Naive B cell (primary cell): ENCODE measurements around the gene GJA10. TPM values are rescaled to one million over a fixed set of nuclear protein-coding genes. Genes with fewer than 3 reads are reported as not detected.
"Not testable (repeated sequence)": the region's sequence is repeated elsewhere in the genome, so short reads cannot be mapped to it uniquely, and the experiment has no call there.

Experiments used
- ATAC-seq, 2 donors: fragments of 150-1000 bp; cut with Tn5 transposase; 2 replicates each; pipeline ENCODE4 v1.10.0; 2021; ENCODE audit warnings: low read depth in 2 of 2, mild to moderate bottlenecking in 2 of 2, moderate library complexity in 2 of 2
- DNase-seq: peaks from one replicate; pipeline ENCODE4 v3.0.0; 2022
- H3K27ac Mint-ChIP-seq, 6 donors: one replicate each; pipeline ENCODE4 v1.8.0; 2020 to 2022; ENCODE audit warnings: mild to moderate bottlenecking in 6 of 6, mixed read lengths in 6 of 6, moderate library complexity in 5 of 6, inconsistent platforms in 2 of 6
- H3K27me3 Mint-ChIP-seq, 3 donors: one replicate each; pipeline ENCODE4 v1.8.0; 2021 to 2022; ENCODE audit warnings: mixed read lengths in 3 of 3, mild to moderate bottlenecking in 1 of 3
- H3K36me3 Mint-ChIP-seq, 2 donors: one replicate each; pipeline ENCODE4 v1.8.0; 2020 to 2022; ENCODE audit warnings: mixed read lengths in 2 of 2, inconsistent platforms in 1 of 2, mild to moderate bottlenecking in 1 of 2
- H3K4me1 Mint-ChIP-seq, 3 donors: one replicate each; pipeline ENCODE4 v1.8.0; 2020 to 2022; ENCODE audit warnings: mixed read lengths in 3 of 3, inconsistent platforms in 1 of 3, mild to moderate bottlenecking in 1 of 3, moderate library complexity in 1 of 3
- H3K4me3 Mint-ChIP-seq, 8 donors: one replicate each; pipeline ENCODE4 v1.8.0; 2020 to 2022; ENCODE audit warnings: mild to moderate bottlenecking in 8 of 8, mixed read lengths in 8 of 8, moderate library complexity in 8 of 8, inconsistent platforms in 2 of 8
- H3K9me3 Mint-ChIP-seq, 7 donors: one replicate each; pipeline ENCODE4 v1.8.0; 2020 to 2022; ENCODE audit warnings: mixed read lengths in 7 of 7, mild to moderate bottlenecking in 5 of 7, inconsistent platforms in 2 of 7, moderate library complexity in 1 of 7
- polyA plus RNA-seq, 6 donors: library from polyadenylated mRNA; unstranded; fragments of 300-500 nt; fragmentation: Illumina TruSeq; gene quantifications; one replicate each; pipeline ENCODE4 v1.2.3, GENCODE V29; 2021; ENCODE audit warnings: low read depth in 6 of 6

Gene GJA10
- polyA plus RNA-seq = not detected

DNA sequence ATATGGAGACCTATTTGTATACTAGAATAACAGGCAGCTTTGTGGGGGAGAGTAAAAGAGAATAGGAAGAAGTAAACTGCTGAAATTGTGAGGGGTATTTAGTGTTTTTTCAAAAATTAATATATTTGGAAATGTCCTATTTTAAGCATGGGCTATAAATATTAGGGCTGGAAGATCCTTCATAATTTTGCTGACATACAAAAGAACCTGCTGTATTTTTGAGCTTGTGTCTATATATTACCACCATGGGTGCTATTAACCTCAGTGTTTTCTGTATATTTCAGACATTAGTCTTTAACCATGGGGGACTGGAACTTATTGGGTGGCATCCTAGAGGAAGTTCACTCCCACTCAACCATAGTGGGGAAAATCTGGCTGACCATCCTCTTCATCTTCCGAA is at the start of gene GJA10:
Gene GJA10, plus strand, starts transcription at position 301 of the 400 bp plus-strand sequence. Its CDS starts 0 bp downstream, at position 301.
- H3K9me3 Mint-ChIP-seq = no peaks in the 10 kb centered on the region
- H3K4me1 Mint-ChIP-seq = peaks cover 6 to 12% (median 11%) of the 10 kb centered on the region in 3 donors
- H3K4me3 Mint-ChIP-seq = no peak within 1 kb of the TSS
- H3K36me3 Mint-ChIP-seq = no peaks in the 10 kb centered on the region
- no peak within 1 kb of the TSS for H3K27ac Mint-ChIP-seq
- H3K27me3 Mint-ChIP-seq = peaks cover 48 to 63% (median 52%) of the 10 kb centered on the region in 3 donors
- DNase-seq = no peak
- no peak for ATAC-seq

DNA sequence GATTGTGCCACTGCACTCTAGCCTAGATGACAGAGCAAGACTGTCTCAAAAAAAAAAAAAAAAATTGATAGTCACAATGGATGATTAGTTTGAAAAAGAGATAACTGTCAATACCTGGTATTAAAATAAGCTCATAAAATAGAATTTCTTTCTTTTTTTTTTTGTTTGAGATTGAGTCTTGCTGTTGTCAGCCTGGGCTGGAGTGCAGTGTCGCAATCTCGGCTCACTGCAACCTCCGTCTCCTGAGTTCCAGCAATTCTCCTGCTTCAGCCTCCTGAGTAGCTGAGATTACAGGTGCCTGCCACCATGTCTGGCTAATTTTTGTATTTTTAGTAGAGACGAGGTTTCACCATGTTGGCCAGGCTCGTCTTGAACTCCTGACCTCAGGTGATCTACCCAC is 46.8 kb upstream of the GJA10 start:
- DNase-seq, H3K27me3 Mint-ChIP-seq, ATAC-seq, H3K36me3 Mint-ChIP-seq, H3K9me3 Mint-ChIP-seq, H3K27ac Mint-ChIP-seq, H3K4me3 Mint-ChIP-seq: not testable (repeated sequence)
- peaks cover 13 to 18% (median 13%) of the 10 kb centered on the region in 3 donors for H3K4me1 Mint-ChIP-seq

GRCh38 chr6:89853068-89853467 is 41.2 kb upstream of the GJA10 start:
- Mint-ChIP-seq H3K4me3 (no peak overlapping the region), H3K4me1 (peaks cover 3 to 6% (median 3%) of the 10 kb centered on the region in 3 donors), H3K9me3 (no peaks in the 10 kb centered on the region), H3K27ac (no peak overlapping the region), H3K36me3 (peaks cover 0 to 13% of the 10 kb centered on the region in 2 donors), H3K27me3 (no peaks in the 10 kb centered on the region)
- DNase-seq (no peak), ATAC-seq (no peak)

- Mint-ChIP-seq H3K4me3 (no peak overlapping the region), H3K27ac (no peak overlapping the region), H3K4me1 (peaks cover 10 to 17% (median 12%) of the 10 kb centered on the region in 3 donors), H3K27me3 (no peaks in the 10 kb centered on the region), H3K36me3 (peaks cover 20 to 28% of the 10 kb centered on the region in 2 donors), H3K9me3 (peaks cover 0 to 4% (median 0%) of the 10 kb centered on the region in 7 donors)
- no peak for DNase-seq
- ATAC-seq = no peak
These were observed 36.2 kb upstream of the GJA10 start for GRCh38 chr6:89858041-89858440.

DNA sequence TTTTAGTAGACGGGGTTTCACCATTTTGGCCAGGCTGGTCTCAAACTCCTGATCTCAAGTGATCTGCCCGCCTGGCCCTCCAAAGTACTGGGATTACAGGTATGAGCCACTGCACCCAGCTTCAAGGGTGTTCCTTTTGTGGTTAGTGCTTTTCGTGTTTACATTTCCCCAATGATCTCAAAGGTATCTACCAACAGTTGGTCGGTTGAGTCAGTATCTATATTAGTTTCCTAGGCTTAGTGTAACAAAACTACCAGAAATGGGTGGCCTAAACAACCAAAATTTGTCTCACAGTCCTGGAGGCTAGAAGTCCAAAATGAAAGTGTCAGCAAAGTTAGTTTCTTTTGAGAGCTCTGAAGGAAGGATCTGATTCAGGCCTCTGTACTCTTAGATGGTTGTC is 34.5 kb upstream of the GJA10 start:
- Mint-ChIP-seq H3K36me3 (peaks cover 23 to 27% of the 10 kb centered on the region in 2 donors), H3K4me1 (peaks cover 11 to 21% (median 12%) of the 10 kb centered on the region in 3 donors), H3K27me3 (no peaks in the 10 kb centered on the region), H3K4me3 (no peak overlapping the region), H3K27ac (no peak overlapping the region), H3K9me3 (peaks cover 0 to 4% (median 0%) of the 10 kb centered on the region in 7 donors)
- DNase-seq (no peak), ATAC-seq (no peak)

DNA sequence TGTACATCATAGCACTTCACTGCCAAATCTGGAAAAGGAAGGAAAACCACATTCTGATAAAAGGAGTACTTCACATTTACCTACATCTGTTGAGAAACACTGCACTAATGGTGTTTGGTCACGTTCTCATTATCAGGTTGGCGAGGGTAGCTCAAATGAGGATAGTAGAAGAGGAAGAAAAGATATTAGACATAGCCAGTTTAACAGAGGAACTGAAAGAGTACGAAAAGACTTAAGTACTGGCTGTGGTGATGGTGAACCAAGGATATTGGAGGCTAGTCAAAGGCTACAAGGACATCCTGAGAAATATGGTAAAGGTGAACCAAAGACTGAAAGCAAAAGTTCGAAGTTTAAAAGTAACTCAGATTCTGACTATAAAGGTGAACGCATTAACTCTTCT is 32.0 kb upstream of the GJA10 start:
- DNase-seq (no peak), ATAC-seq (peak; percentile 39 to 41)
- Mint-ChIP-seq H3K9me3 (peaks cover 0 to 4% (median 0%) of the 10 kb centered on the region in 7 donors), H3K27ac (peak overlapping the region in 5 of 6 donors; percentile 1 to 78 (median 34)), H3K4me3 (peak overlapping the region in 4 of 8 donors; percentile 5 to 65 (median 11)), H3K4me1 (peaks cover 11 to 21% (median 12%) of the 10 kb centered on the region in 3 donors), H3K27me3 (no peaks in the 10 kb centered on the region), H3K36me3 (peaks cover 26 to 34% of the 10 kb centered on the region in 2 donors)

DNA sequence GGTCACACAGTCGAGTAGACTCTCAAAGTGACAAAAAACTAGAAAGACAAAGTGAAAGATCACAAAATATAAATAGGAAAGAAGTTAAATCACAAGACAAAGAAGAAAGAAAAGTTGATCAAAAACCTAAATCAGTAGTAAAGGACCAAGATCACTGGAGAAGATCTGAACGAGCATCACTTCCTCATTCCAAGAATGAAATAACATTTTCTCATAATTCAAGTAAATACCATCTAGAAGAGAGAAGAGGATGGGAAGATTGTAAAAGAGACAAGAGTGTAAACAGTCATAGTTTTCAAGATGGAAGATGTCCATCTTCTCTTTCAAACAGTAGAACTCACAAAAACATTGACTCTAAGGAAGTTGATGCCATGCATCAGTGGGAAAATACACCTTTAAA is 31.6 kb upstream of the GJA10 start:
- ATAC-seq (peak in 1 of 2 donors; percentile 30), DNase-seq (no peak)
- peaks cover 26 to 34% of the 10 kb centered on the region in 2 donors for H3K36me3 Mint-ChIP-seq
- no peaks in the 10 kb centered on the region for H3K27me3 Mint-ChIP-seq
- peak overlapping the region; percentile 1 to 78 (median 46) for H3K27ac Mint-ChIP-seq
- H3K4me1 Mint-ChIP-seq = peaks cover 11 to 21% (median 12%) of the 10 kb centered on the region in 3 donors
- H3K9me3 Mint-ChIP-seq = peaks cover 0 to 4% (median 0%) of the 10 kb centered on the region in 7 donors
- H3K4me3 Mint-ChIP-seq = peak overlapping the region in 6 of 8 donors; percentile 1 to 65 (median 8)

GRCh38 chr6:89866024-89866678 is 28.1 kb upstream of the GJA10 start:
- ATAC-seq (no peak), DNase-seq (no peak)
- H3K27ac Mint-ChIP-seq = no peak overlapping the region
- peaks cover 11 to 29% (median 12%) of the 10 kb centered on the region in 3 donors for H3K4me1 Mint-ChIP-seq
- H3K9me3 Mint-ChIP-seq = peaks cover 0 to 2% (median 0%) of the 10 kb centered on the region in 7 donors
- peaks cover 23 to 29% of the 10 kb centered on the region in 2 donors for H3K36me3 Mint-ChIP-seq
- H3K27me3 Mint-ChIP-seq = no peaks in the 10 kb centered on the region
- no peak overlapping the region for H3K4me3 Mint-ChIP-seq

DNA sequence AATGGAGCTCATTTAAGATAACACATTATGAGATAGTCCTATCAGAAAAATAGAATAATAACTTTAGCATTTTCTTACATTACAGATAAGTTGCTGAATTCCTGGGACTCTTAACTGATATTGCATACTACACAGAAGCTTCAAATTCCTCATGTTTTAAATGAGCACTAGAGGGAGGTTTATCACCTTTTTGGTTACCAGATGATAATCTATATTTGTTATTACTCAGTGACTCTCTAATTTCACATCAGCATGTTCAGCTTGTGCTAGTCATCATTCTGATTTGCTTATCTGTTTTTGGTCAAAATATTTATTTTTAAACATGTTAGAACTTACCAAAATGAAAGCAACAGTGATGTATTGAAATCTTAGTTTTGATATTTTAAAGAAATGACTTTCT is 20.5 kb upstream of the GJA10 start:
- no peaks in the 10 kb centered on the region for H3K9me3 Mint-ChIP-seq
- DNase-seq (no peak), ATAC-seq (no peak)
- no peak overlapping the region for H3K4me3 Mint-ChIP-seq
- H3K27ac Mint-ChIP-seq = no peak overlapping the region
- H3K4me1 Mint-ChIP-seq = peaks cover 0 to 4% (median 0%) of the 10 kb centered on the region in 3 donors
- peaks cover 0 to 1% of the 10 kb centered on the region in 2 donors for H3K36me3 Mint-ChIP-seq
- H3K27me3 Mint-ChIP-seq = no peaks in the 10 kb centered on the region

DNA sequence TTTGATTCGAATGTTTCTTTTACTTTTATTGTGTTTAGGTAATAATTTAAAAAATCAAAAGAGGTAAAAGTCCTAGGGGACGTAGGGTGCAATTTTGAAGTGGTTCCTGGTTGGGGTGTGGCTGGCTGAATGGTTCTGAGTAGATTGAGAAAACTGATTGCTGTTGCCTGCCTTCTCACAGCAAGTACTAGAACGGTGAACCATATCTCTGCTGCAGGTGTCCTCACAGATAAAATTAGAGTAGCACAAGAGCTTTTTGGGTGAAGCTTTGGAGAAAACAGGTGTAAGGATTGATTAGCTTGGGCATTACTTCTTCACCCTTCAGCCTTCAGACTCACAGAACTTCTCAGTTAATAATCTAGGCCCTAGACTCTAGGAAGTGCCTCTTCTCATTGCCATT is 19.8 kb upstream of the GJA10 start:
- no peaks in the 10 kb centered on the region for H3K27me3 Mint-ChIP-seq

GRCh38 chr6:89886378-89887120 is 7.7 kb upstream of the GJA10 start:
- DNase-seq = no peak
- H3K27me3 Mint-ChIP-seq = peaks cover 16 to 29% (median 22%) of the 10 kb centered on the region in 3 donors
- H3K4me1 Mint-ChIP-seq = peaks cover 3 to 14% (median 8%) of the 10 kb centered on the region in 3 donors
- no peak overlapping the region for H3K4me3 Mint-ChIP-seq
- ATAC-seq = no peak
- no peak overlapping the region for H3K27ac Mint-ChIP-seq
- H3K36me3 Mint-ChIP-seq = no peaks in the 10 kb centered on the region
- H3K9me3 Mint-ChIP-seq = peaks cover 0 to 2% (median 0%) of the 10 kb centered on the region in 7 donors

More for the DNA sequence above, 19.8 kb upstream of the GJA10 start:
- peak overlapping the region in 1 of 6 donors; percentile 33 for H3K27ac Mint-ChIP-seq
- DNase-seq = no peak
- H3K4me3 Mint-ChIP-seq = no peak overlapping the region
- no peak for ATAC-seq
- H3K36me3 Mint-ChIP-seq = no peaks in the 10 kb centered on the region
- H3K4me1 Mint-ChIP-seq = no peaks in the 10 kb centered on the region
- H3K9me3 Mint-ChIP-seq = no peaks in the 10 kb centered on the region

GRCh38 chr6:89887452-89888137 is 6.7 kb upstream of the GJA10 start:
- ATAC-seq (peak in 1 of 2 donors; percentile 40), DNase-seq (no peak)
- peaks cover 21 to 35% (median 25%) of the 10 kb centered on the region in 3 donors for H3K27me3 Mint-ChIP-seq
- H3K4me1 Mint-ChIP-seq = peaks cover 6 to 18% (median 11%) of the 10 kb centered on the region in 3 donors
- no peak overlapping the region for H3K4me3 Mint-ChIP-seq
- H3K36me3 Mint-ChIP-seq = no peaks in the 10 kb centered on the region
- H3K9me3 Mint-ChIP-seq = peaks cover 0 to 2% (median 0%) of the 10 kb centered on the region in 7 donors
- no peak overlapping the region for H3K27ac Mint-ChIP-seq

- peaks cover 0 to 2% (median 0%) of the 10 kb centered on the region in 7 donors for H3K9me3 Mint-ChIP-seq
- H3K27me3 Mint-ChIP-seq = peaks cover 25 to 40% (median 26%) of the 10 kb centered on the region in 3 donors
- no peak for DNase-seq
- H3K27ac Mint-ChIP-seq = no peak overlapping the region
- no peaks in the 10 kb centered on the region for H3K36me3 Mint-ChIP-seq
- H3K4me1 Mint-ChIP-seq = peaks cover 6 to 18% (median 11%) of the 10 kb centered on the region in 3 donors
- no peak overlapping the region for H3K4me3 Mint-ChIP-seq
- no peak for ATAC-seq
These were observed 6.1 kb upstream of the GJA10 start for GRCh38 chr6:89888138-89888514.
